Measurements from ENCODE around the gene CDC14B.

CDC14B gene

GRCh38 chr9:96460882-96461281, 158.8 kb downstream of the CDC14B start:
- no peaks in the 10 kb centered on the region for H3K36me3 ChIP-seq (ENCODE audit: insufficient read depth, low read length)
- H3K4me2 ChIP-seq (ENCODE audit: insufficient read depth, low read length), result no peak overlapping the region
- DNase-seq (no peak), ATAC-seq (ENCODE audit: insufficient read depth, low read depth) (no peak)
- no peaks in the 10 kb centered on the region for H3K9me3 ChIP-seq (ENCODE audit: insufficient read depth, low read length, severe bottlenecking)
- no peak overlapping the region for H3K27ac ChIP-seq (ENCODE audit: low read length)
- no peaks in the 10 kb centered on the region for H3K79me2 ChIP-seq (ENCODE audit: insufficient read depth, low read length)
- no peak overlapping the region for H2AFZ ChIP-seq (ENCODE audit: low read depth, low read length)
- no peaks in the 10 kb centered on the region for H3K27me3 ChIP-seq (ENCODE audit: insufficient read depth, low read length, poor library complexity)
- H3K4me1 ChIP-seq (ENCODE audit: insufficient read depth, low read length), result no peaks in the 10 kb centered on the region
- H3K9ac ChIP-seq (ENCODE audit: low read depth, low read length), result no peak overlapping the region
- no peaks in the 10 kb centered on the region for H4K20me1 ChIP-seq (ENCODE audit: insufficient read depth, low read length)
- H3K4me3 ChIP-seq (ENCODE audit: low read depth in 1 of 2, low read length in 2 of 2), result no peak overlapping the region
- TF ChIP-seq CTCF (IDR thresholded peaks at IDR 0.05; ENCODE audit: borderline replicate concordance, extremely low read depth, low read length, poor library complexity, severe bottlenecking) (no peak), EZH2 (IDR thresholded peaks at IDR 0.05; ENCODE audit: borderline replicate concordance, low read depth, low read length, severe bottlenecking) (no peak)

- Histone ChIP-seq H3K4me2 (ENCODE audit: insufficient read depth, low read length) (no peak overlapping the region), H3K36me3 (ENCODE audit: insufficient read depth, low read length) (no peaks in the 10 kb centered on the region), H3K79me2 (ENCODE audit: insufficient read depth, low read length) (no peaks in the 10 kb centered on the region), H2AFZ (ENCODE audit: low read depth, low read length) (no peak overlapping the region), H3K27ac (ENCODE audit: low read length) (no peak overlapping the region), H3K4me1 (ENCODE audit: insufficient read depth, low read length) (no peaks in the 10 kb centered on the region), H3K9ac (ENCODE audit: low read depth, low read length) (no peak overlapping the region), H3K4me3 (ENCODE audit: low read depth in 1 of 2, low read length in 2 of 2) (no peak overlapping the region), H4K20me1 (ENCODE audit: insufficient read depth, low read length) (no peaks in the 10 kb centered on the region), H3K9me3 (ENCODE audit: insufficient read depth, low read length, severe bottlenecking) (no peaks in the 10 kb centered on the region), H3K27me3 (ENCODE audit: insufficient read depth, low read length, poor library complexity) (no peaks in the 10 kb centered on the region)
- TF ChIP-seq EZH2 (IDR thresholded peaks at IDR 0.05; ENCODE audit: borderline replicate concordance, low read depth, low read length, severe bottlenecking) (no peak), CTCF (IDR thresholded peaks at IDR 0.05; ENCODE audit: borderline replicate concordance, extremely low read depth, low read length, poor library complexity, severe bottlenecking) (no peak)
- ATAC-seq (ENCODE audit: insufficient read depth, low read depth) (no peak), DNase-seq (no peak)
These were observed 159.2 kb downstream of the CDC14B start for GRCh38 chr9:96460470-96460869.

GRCh38 chr9:96459268-96460007, 160.2 kb downstream of the CDC14B start:
- Histone ChIP-seq H3K9ac (ENCODE audit: low read depth, low read length) (no peak overlapping the region), H3K79me2 (ENCODE audit: insufficient read depth, low read length) (no peaks in the 10 kb centered on the region), H4K20me1 (ENCODE audit: insufficient read depth, low read length) (no peaks in the 10 kb centered on the region), H3K4me3 (ENCODE audit: low read depth in 1 of 2, low read length in 2 of 2) (no peak overlapping the region), H2AFZ (ENCODE audit: low read depth, low read length) (no peak overlapping the region), H3K27me3 (ENCODE audit: insufficient read depth, low read length, poor library complexity) (no peaks in the 10 kb centered on the region), H3K4me2 (ENCODE audit: insufficient read depth, low read length) (no peak overlapping the region), H3K36me3 (ENCODE audit: insufficient read depth, low read length) (no peaks in the 10 kb centered on the region), H3K9me3 (ENCODE audit: insufficient read depth, low read length, severe bottlenecking) (no peaks in the 10 kb centered on the region), H3K27ac (ENCODE audit: low read length) (no peak overlapping the region), H3K4me1 (ENCODE audit: insufficient read depth, low read length) (no peaks in the 10 kb centered on the region)
- DNase-seq, result no peak
- ATAC-seq (ENCODE audit: insufficient read depth, low read depth), result no peak
- TF ChIP-seq CTCF (IDR thresholded peaks at IDR 0.05; ENCODE audit: borderline replicate concordance, extremely low read depth, low read length, poor library complexity, severe bottlenecking) (no peak), EZH2 (IDR thresholded peaks at IDR 0.05; ENCODE audit: borderline replicate concordance, low read depth, low read length, severe bottlenecking) (no peak)
